IPS-20b (cell line): ENCODE results near the gene USP36.

Experiments
- H3K27ac ChIP-seq: one replicate; pipeline ENCODE4 v1.5.1; 2013; ENCODE audit warnings: low read length
- H3K27me3 ChIP-seq: 2 replicates; pipeline ENCODE4 v1.6.1; 2013; ENCODE audit warnings: mild to moderate bottlenecking, low read length, inconsistent platforms; ENCODE audit not compliant: insufficient read depth
- H3K36me3 ChIP-seq: 2 replicates; pipeline ENCODE4 v1.6.1; 2013; ENCODE audit warnings: low read depth, mild to moderate bottlenecking, inconsistent platforms, low read length, moderate library complexity; ENCODE audit not compliant: insufficient read depth
- H3K4me1 ChIP-seq: 2 replicates; pipeline ENCODE4 v1.6.1; 2013; ENCODE audit warnings: mild to moderate bottlenecking, control low read depth, inconsistent platforms, low read length, moderate library complexity; ENCODE audit not compliant: insufficient read depth
- H3K4me3 ChIP-seq: 2 replicates; pipeline ENCODE4 v1.5.1; 2013; ENCODE audit warnings: mild to moderate bottlenecking, low read length, inconsistent platforms
- H3K9ac ChIP-seq: 2 replicates; pipeline ENCODE4 v1.6.1; 2013; ENCODE audit warnings: low read depth, mild to moderate bottlenecking, inconsistent platforms, low read length, moderate library complexity
- H3K9me3 ChIP-seq: 2 replicates; pipeline ENCODE4 v1.6.1; 2013; ENCODE audit warnings: mild to moderate bottlenecking, low read depth, low read length, inconsistent platforms; ENCODE audit not compliant: insufficient read depth

The USP36 gene

DNA sequence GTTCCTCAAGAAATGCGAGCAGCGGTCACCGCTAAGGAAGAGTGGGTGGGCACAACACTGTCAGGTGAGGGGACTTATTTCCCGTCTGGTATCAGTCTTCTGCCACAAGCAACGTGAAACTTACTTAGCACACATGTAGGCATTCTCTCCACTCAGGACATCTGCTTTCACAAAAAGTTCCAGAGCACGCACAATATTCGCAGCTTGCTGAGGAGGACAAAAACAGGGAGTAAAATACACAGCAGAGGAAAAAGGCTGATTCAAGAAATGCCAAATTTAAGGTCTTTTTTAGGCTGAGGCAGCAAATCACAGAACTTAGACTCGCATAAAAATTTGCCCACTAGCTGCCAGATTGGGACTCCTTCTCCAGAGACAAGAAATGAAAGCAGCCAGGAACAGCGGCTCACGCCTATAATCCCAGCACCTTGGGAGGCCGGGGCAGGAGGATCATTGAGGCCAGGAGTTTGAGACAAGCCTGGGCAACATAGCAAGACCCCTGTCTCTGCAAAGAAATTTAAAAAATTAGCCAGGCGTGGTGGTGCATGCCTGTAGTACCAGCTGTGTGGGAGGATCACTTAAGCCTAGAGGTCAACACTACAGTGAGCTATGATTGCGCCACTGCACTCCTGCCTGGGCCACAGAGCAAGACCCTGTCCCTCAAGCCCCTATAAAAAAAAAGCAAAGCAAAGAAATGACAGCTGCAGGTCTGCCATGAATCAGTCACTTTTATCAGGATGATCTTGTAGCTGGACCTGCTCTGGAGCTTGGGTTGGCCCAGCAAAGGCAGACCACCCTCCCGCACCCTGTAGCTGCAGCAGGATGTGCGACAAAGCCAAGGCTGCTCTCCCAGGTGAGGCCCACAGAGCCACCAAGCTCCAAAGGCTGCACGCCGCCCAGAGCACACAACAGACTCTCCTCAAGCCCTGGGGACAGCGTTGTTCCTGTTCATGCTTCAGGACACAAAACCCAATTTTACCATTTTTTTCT is 20.5 kb downstream of the USP36 start:
- Histone ChIP-seq H3K36me3 (peaks cover 96% of the 10 kb centered on the region), H3K4me3 (no peak overlapping the region), H3K9ac (no peak overlapping the region)

DNA sequence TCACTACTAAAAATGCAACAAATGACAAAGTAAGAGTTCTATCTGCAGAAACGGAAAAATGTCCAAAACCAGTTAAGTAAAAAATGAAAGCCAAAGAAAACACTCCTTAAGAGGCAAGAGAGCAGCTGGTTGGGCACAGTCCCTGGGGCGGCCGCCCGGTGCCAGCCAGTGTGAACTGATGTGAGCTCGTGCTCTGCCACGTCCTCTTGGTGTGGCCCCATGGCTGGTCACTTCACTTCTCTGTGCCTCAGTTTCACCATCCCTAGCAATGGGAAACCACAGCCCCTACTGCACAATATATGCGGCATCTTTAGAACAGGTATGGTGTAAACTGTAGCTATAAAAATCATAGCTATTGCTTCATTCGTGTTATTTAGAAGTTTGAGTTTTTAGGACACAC is 21.2 kb downstream of the USP36 start:
- Histone ChIP-seq H3K27ac (no peak overlapping the region), H3K9ac (no peak overlapping the region), H3K4me3 (no peak overlapping the region), H3K36me3 (peaks cover 96% of the 10 kb centered on the region), H3K9me3 (no peaks in the 10 kb centered on the region), H3K4me1 (no peaks in the 10 kb centered on the region), H3K27me3 (no peaks in the 10 kb centered on the region)

More for the DNA sequence above, 20.5 kb downstream of the USP36 start:
- H3K27ac ChIP-seq: no peak overlapping the region
- no peaks in the 10 kb centered on the region for H3K27me3 ChIP-seq
- H3K9me3 ChIP-seq: no peaks in the 10 kb centered on the region
- no peaks in the 10 kb centered on the region for H3K4me1 ChIP-seq

DNA sequence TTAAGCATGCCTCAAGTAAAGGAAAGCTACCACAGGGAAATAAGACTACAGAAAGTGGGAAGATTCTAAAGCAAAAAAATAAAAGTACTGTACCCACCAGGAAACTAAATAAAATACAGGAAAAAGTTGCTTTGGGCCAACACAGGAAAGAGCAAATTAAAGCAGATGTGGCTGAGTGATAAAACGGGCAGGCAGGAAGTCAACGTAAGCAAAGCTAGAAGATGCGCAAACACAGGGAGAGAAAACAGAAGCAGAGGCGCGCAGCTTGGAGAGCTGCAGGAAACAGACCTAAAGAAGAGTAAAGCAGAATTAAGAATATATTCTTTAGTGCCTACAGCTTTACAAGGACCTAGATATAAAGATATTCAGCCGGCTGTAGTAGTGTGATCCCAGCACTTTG is 21.7 kb downstream of the USP36 start:
- H3K9ac ChIP-seq: no peak overlapping the region
- no peak overlapping the region for H3K4me3 ChIP-seq
- H3K9me3 ChIP-seq: no peaks in the 10 kb centered on the region
- no peaks in the 10 kb centered on the region for H3K27me3 ChIP-seq
- H3K36me3 ChIP-seq: peaks cover 96% of the 10 kb centered on the region
- no peaks in the 10 kb centered on the region for H3K4me1 ChIP-seq
- no peak overlapping the region for H3K27ac ChIP-seq

DNA sequence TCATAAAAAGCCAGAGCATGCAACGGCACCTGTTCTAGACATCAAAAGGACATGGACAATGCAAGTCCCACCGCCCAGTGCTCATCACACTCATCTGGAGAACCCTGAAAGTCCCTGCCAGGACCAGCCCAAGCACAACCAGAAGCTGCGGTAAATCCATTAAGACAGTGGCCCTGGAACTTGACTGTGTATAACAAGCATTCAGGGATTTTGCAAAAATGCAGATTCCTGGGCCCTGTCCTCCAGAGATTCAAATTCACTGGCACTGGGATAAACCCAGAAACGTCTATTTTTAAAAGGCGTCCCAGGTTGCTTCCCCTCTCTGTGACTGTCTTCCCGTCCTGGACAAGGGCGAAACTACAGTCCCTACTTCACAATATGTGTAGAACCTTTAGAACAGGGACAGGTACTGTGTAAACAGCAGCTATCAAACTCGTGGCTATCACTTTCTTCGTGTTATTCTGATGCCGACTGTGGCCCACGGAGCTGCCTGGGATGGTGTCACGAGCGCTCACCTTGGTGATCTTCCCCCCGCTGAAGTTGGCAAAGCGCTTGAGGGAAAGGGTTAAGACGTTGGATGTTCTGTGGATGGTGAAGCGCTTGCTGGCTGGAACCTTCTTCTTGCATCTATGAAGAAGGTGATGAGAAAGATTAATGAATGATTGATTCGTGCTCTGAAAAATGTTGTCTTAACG is 22.3 kb downstream of the USP36 start:
- H3K9me3 ChIP-seq: no peaks in the 10 kb centered on the region
- peaks cover 96% of the 10 kb centered on the region for H3K36me3 ChIP-seq
- no peak overlapping the region for H3K4me3 ChIP-seq
- no peaks in the 10 kb centered on the region for H3K27me3 ChIP-seq
- H3K27ac ChIP-seq: no peak overlapping the region
- H3K4me1 ChIP-seq: no peaks in the 10 kb centered on the region
- H3K9ac ChIP-seq: no peak overlapping the region

DNA sequence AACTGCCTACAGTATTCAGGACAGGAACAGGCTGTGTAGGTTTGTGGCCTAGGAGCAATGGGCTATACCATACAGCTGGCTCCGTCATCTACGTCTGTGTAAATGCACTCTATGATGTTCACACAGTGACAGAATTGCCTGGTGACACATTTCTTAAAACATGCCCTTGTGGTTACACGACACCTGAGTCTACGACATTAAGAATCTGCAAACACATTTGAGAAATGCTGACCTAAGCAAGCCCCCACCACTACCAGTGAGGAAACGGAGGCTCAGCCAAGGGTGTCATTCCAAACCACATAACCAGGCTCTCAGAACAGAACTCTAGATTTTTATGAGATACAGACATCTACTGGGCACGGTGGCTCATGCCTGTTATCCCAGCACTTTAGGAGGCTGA is 23.5 kb downstream of the USP36 start:
- H3K36me3 ChIP-seq: peaks cover 98% of the 10 kb centered on the region
- no peaks in the 10 kb centered on the region for H3K4me1 ChIP-seq
- no peak overlapping the region for H3K27ac ChIP-seq
- no peaks in the 10 kb centered on the region for H3K9me3 ChIP-seq
- no peak overlapping the region for H3K9ac ChIP-seq
- no peak overlapping the region for H3K4me3 ChIP-seq
- no peaks in the 10 kb centered on the region for H3K27me3 ChIP-seq

- peaks cover 100% of the 10 kb centered on the region for H3K36me3 ChIP-seq
These were observed 24.9 kb downstream of the USP36 start for GRCh38 chr17:78815696-78816095.

DNA sequence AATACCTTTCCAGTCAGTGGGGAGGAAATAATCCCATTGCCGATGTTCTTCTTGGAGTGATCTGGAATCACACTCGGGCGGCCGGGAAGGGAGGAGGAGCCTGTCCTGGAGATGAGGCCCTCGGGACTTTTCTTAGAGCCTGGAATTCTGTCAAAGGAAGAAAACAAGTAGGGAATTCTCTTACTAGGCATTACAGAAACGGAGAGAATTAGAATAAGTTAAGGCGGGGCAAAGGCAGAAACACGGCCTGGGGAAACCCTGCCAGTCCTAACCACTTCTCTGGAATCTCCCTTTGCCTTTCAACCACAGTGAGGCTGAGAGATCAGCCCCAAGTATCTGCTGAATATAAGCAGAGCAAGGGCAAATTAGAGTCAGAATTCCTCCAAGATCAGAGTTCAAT is 27.8 kb downstream of the USP36 start:
- Histone ChIP-seq H3K9me3 (no peaks in the 10 kb centered on the region), H3K27me3 (no peaks in the 10 kb centered on the region), H3K36me3 (peaks cover 100% of the 10 kb centered on the region), H3K27ac (no peak overlapping the region), H3K9ac (no peak overlapping the region), H3K4me1 (no peaks in the 10 kb centered on the region), H3K4me3 (no peak overlapping the region)

More at GRCh38 chr17:78815696-78816095, 24.9 kb downstream of the USP36 start:
- no peak overlapping the region for H3K9ac ChIP-seq
- no peaks in the 10 kb centered on the region for H3K27me3 ChIP-seq
- no peak overlapping the region for H3K4me3 ChIP-seq
- H3K4me1 ChIP-seq: no peaks in the 10 kb centered on the region
- H3K9me3 ChIP-seq: no peaks in the 10 kb centered on the region
- no peak overlapping the region for H3K27ac ChIP-seq

DNA sequence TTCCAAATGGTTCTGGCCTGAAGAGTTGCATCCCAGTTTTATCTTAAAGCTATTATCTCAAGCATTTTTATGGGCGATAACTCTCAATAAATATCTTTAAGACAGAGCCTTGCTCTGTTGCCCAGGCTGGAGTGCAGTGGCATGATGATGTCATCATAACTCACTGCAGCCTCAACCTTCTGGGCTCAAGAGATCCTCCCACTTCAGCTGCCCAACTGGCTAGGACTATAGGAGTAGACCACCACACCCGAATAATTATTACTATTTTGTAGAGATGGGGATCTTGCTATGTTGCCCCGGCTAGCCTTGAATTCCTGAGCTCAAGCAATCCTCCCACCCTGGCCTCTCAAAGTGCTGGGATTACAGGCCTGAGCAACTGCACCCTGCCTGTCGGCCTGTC is 32.5 kb downstream of the USP36 start:
- Histone ChIP-seq H3K27ac (no peak overlapping the region), H3K27me3 (no peaks in the 10 kb centered on the region), H3K9me3 (no peaks in the 10 kb centered on the region), H3K9ac (no peak overlapping the region), H3K36me3 (peaks cover 99% of the 10 kb centered on the region), H3K4me1 (no peaks in the 10 kb centered on the region), H3K4me3 (no peak overlapping the region)

- peaks cover 96% of the 10 kb centered on the region for H3K36me3 ChIP-seq
- H3K4me1 ChIP-seq: no peaks in the 10 kb centered on the region
- no peak overlapping the region for H3K4me3 ChIP-seq
- H3K27ac ChIP-seq: no peak overlapping the region
- no peaks in the 10 kb centered on the region for H3K27me3 ChIP-seq
- no peak overlapping the region for H3K9ac ChIP-seq
- no peaks in the 10 kb centered on the region for H3K9me3 ChIP-seq
These were observed 34.2 kb downstream of the USP36 start for GRCh38 chr17:78806451-78806850.

- Histone ChIP-seq H3K9ac (no peak overlapping the region), H3K27me3 (no peaks in the 10 kb centered on the region), H3K4me3 (no peak overlapping the region), H3K4me1 (no peaks in the 10 kb centered on the region), H3K36me3 (peaks cover 93% of the 10 kb centered on the region), H3K27ac (no peak overlapping the region), H3K9me3 (no peaks in the 10 kb centered on the region)
These were observed 35.3 kb downstream of the USP36 start for GRCh38 chr17:78805301-78805700.

DNA sequence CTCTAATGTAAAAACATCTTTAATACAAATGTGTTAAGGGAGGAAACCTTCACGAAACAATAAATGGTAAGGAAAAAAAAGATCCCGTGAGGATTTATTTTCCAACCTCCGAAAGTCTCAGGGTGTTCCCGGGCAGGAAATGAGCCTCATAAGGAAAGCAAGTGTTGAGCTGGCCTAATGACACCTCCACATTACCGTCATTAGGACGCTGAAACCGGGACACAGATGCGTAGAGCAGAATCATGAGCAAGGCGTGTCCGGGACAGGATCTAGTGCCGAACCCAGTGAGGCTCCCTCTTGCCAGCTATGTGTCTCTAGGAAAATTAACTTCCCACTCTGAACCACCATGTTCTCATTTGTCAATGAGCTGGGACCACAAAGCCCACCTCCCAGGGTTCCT is 35.8 kb downstream of the USP36 start:
- Histone ChIP-seq H3K9ac (no peak overlapping the region), H3K4me3 (no peak overlapping the region), H3K27me3 (no peaks in the 10 kb centered on the region), H3K9me3 (no peaks in the 10 kb centered on the region), H3K36me3 (peaks cover 93% of the 10 kb centered on the region), H3K4me1 (no peaks in the 10 kb centered on the region), H3K27ac (no peak overlapping the region)
